Activated T-cell treated with anti-CD3 and anti-CD28 coated beads for 1 hour (primary cell): ENCODE results near the gene CELA2B.
"Not testable (repeated sequence)": the region's sequence is repeated elsewhere in the genome, so short reads cannot be mapped to it uniquely, and the experiment has no call there.

Experiments
- DNase-seq: peaks from one replicate; pipeline ENCODE4 v3.0.0-alpha.2; 2020; ENCODE audit warnings: low read depth

The CELA2B gene

DNA sequence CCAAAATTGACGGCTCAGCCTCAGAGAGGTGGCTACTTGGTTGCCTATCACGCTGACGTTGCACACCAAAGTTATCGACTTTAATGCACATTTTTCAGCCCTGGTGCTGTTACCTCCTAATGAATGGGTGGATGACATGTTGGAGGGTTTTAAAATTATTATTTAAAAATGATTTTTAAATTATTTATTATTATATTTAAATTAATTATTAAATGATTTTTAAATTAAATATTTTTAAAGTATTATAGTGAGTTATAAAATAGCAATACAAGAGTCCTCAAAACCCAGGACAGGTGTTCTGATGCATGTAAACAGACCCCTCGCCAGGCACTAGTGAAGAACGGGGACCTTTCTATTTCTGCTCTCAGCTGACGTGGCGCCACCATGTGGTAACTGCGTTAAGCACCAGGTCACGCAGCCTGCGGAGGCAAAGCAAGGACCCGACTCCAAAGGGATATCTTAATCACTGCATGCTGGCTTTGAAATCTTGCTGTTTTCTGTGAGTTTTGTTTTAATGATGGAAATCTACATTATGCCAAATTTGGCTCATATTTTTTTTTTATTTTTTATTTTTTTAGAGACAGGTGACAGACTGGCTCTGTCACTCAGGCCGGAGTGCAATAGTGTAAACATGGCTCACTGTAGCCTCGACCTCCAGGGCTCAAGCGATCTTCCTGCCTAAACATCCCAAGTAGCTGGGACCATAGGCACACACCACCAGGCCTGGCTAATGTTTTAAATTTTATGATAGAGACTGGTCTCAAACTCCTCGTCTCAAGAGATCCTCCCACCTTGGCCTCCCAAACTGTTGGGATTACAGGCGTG lies 25.5 kb downstream of the CELA2B start:
- DNase-seq: peak; percentile 32

GRCh38 chr1:15504436-15504835 lies 28.5 kb downstream of the CELA2B start:
- no peak for DNase-seq

- no peak for DNase-seq
These were observed 30.9 kb downstream of the CELA2B start for GRCh38 chr1:15506831-15507230.

GRCh38 chr1:15507278-15507677 lies 31.4 kb downstream of the CELA2B start:
- DNase-seq: no peak

- no peak for DNase-seq
These were observed 33.0 kb downstream of the CELA2B start for GRCh38 chr1:15508700-15509487.

GRCh38 chr1:15509586-15509985 lies 33.7 kb downstream of the CELA2B start:
- DNase-seq: no peak

- DNase-seq: no peak
These were observed 34.9 kb downstream of the CELA2B start for GRCh38 chr1:15510611-15511405.

- DNase-seq: no peak
These were observed 37.3 kb downstream of the CELA2B start for GRCh38 chr1:15513192-15513591.

DNA sequence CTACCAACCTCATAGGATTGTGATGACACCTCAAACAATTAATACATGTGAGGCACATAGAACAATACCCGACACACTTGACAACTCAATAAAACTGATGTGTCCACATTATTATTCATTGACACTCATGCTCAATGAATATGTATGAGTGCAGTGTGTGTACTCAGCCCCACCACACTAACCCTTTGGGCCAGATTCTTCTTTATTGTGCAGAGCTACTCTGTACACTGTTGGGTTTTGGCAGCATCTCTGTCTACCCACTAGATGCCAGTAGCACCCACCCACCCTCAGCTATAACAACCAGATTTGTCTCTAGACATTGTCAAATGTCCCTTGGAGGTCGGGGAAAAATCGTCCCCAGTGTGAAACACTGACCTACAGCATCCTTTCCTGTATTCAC lies 38.0 kb downstream of the CELA2B start:
- DNase-seq: no peak

GRCh38 chr1:15514557-15514956 lies 38.7 kb downstream of the CELA2B start:
- not testable (repeated sequence) for DNase-seq

DNA sequence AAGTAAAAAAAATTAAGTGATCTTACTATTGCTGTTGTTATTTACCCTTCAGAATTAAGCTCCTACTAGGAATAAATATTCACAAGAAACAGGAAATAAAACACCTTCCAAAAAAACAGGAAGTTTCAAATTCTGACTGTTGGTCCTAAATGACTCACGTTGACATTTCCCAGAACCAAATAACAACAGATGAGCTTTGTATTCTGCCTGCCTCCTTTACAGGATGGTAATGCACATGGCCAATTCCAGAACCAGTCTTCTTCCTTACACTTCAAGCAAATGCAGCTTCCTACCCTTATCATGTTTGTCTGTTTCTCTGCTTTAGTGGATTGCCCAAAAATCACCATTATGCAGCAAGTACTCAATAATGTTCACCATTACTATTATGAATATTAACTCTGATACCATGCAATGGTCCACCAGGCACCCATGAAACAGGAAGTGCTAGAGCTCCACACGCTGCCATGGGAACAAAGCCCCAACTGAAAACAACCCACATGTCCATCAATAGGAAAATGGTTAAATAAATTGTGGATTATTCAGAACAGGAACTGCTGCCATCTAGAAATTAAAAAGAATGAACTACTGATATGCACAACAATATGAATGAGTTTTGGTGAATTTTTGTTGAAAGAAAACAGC lies 39.2 kb downstream of the CELA2B start:
- DNase-seq: no peak

GRCh38 chr1:15519625-15520024 lies 43.7 kb downstream of the CELA2B start:
- DNase-seq: no peak

DNA sequence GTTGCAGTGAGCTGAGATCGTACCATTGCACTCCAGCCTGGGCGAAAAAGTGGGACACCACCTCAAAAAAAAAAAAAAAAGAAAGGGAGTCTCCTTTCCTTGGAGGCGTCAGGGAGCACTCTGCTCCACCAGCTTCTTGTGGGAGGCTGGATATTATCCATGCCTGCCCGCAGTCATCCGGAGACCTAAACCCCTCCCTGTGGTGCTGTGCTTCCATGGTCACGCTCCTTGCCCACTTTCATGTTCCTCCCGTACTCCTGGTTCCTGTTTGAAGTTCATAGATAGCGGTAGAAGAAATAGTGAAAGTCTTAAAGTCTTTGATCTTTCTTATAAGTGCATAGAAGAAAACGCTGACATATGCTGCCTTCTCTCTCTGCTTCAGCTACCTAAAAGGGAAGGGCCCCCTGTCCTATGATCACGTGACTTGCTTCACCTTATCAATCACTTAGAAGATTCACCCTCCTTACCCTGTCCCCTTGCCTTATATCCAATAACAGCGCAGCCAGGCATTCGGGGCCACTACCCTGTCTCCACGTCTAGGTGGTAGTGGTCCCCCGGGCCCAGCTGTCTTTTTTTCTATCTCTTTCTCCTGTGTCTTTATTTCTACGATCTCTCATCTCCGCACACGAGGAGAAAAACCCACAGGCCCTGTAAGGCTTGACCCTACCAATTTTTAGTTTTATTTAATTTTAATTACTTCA lies 45.5 kb downstream of the CELA2B start:
- DNase-seq: not testable (repeated sequence)

GRCh38 chr1:15522551-15522950 lies 46.6 kb downstream of the CELA2B start:
- no peak for DNase-seq

DNA sequence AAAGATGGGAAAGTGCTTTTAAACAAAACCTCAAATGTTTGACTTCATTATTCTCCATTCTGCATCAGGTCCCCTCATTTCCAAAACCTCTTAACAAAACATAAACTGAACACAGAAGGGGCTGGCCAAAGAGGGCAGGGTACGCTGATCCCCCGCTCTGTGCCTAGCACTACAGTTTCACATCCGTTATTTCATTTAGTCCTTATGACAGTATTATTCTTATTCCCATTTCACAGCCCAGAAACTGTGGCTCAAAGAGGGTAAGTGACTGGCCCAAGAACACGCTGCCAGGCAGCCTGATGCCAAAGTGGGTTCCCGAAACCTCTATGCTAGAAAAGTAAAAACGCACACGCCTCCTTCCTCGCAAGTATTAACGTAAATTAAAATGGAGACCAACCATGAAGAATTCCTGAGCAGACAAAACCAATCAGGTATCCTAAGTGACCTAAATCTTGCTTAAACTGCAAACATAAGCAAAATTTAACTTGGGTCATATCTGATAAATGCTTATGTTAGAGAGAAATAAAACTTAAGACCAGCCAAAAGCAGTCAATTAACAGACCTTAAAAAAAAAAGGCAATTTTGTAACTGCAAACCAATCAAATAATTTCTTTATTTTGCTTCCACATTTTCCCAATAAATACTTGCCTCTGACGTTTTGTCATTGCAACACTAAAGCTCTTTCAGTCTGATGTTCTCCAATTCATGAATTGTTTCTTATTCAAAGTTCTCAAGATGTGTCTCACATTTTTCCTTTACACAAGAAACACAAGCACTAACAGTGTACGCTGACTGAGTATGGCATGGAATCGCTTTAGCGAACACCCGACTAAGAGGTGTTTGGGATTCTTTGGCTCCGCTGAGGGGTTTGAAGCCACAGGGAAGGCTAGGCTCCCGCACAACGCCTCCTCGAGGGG lies 47.5 kb downstream of the CELA2B start:
- DNase-seq: no peak

DNA sequence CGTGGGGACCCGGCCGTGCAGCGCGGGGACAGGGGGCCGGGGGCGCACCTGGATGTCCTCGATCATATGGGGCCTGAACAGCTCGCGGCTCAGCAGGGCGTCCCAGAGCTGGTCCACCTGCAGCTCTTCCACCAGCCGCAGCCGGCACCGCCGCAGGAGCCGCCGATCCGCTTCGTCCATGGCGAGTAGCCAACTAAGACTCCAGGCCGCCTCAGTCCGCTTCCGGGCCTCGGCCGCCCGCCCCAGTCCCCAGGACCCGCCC lies 48.0 kb downstream of the CELA2B start, which contains the start of gene CASP9:
CASP9 (minus strand) TSS at position 195 of the 262 bp plus-strand sequence; CDS start at position 180, 15 bp downstream.
- DNase-seq: no peak

DNA sequence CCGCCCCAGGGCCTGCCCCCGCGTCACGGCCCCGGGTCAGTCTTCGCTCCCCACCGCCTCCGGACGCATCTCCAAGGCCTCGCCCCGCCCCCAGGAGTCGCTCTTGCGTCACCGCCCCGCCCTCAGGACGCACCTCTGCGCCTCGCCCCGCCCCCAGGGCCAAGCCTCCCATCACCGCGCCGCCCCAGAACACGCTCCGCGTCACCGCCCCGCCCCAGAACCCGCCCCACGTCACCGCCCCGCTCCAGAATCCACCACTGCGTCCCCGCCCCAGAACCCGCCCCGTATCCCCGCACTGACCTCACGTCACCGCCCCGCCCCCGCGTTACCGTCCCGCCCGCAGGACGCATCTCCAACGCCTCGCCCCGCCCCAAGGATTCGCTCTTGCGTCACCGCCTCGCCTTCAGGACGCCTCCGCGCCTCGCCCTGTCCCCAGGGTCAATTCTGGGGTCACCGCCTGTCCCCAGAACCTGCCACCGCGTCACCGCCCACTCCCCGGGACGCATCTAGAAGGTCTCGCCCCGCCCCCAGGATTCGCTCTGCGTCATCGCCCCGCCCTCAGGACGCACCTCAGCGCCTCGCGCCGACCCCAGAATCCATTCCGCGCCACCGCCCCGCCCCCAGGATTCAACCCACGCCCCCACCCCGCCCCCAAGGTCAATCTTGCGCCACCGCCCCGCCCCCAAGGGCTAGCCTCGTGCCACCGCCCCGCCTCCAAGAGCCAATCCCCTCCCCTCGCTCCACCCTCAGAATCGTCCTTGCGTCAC lies 48.6 kb downstream of the CELA2B start:
- peak; percentile 100 for DNase-seq

DNA sequence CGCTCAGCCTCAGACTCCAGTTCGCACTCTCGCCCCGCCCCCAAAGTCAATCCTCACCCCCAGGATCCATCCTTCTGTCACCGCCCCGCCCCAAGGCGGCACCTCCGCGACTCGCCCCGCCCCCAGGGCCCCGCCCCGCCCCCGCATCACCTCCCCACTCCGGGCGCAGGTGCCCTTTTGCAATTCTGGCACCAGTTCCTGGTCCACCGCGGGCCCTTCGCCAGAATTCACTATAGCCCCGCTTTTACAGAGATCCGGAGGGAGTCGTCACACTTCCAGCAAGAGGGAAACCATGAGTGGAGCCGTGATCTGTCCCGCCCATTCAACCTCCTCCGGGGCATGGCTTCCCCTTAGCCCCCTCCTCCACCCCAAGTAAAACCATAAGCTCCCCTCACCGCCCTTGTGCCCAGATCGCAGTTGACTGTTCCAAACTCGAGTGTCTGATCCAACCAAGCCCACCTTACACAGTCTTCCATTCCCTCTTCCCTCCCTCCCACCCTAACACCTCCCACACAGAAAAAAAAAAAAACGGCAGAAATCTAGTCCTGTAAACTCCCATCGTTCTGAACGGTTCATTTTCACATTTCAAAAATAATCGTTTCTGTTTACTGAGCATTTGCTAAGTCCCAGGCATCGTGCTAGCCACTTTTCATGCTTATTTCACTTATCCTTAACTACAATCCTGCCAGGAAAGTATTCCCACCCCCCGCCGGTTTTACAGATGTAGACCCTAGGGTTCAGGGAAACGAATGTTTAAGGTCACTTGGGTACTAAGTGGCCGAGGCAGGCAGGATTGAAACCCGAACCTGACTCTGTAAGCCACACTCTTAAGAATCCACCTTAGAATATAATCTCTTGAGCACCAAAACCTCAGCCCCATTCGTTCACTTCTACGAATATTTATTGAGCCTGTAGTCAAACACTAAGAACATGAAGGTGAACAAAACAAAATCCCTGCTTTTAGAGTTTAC lies 49.4 kb downstream of the CELA2B start:
- no peak for DNase-seq
